Fibroblast of skin of abdomen (primary cell): ENCODE data around the gene XPA.
A peak's percentile ranks its signal among the peaks of the same experiment; 100 is the strongest.
"Not testable (repeated sequence)": the region's sequence is repeated elsewhere in the genome, so short reads cannot be mapped to it uniquely, and the experiment has no call there.

Source experiments
- DNase-seq: peaks from one replicate; pipeline ENCODE4 v3.0.0-alpha.2; 2013

XPA gene

DNA sequence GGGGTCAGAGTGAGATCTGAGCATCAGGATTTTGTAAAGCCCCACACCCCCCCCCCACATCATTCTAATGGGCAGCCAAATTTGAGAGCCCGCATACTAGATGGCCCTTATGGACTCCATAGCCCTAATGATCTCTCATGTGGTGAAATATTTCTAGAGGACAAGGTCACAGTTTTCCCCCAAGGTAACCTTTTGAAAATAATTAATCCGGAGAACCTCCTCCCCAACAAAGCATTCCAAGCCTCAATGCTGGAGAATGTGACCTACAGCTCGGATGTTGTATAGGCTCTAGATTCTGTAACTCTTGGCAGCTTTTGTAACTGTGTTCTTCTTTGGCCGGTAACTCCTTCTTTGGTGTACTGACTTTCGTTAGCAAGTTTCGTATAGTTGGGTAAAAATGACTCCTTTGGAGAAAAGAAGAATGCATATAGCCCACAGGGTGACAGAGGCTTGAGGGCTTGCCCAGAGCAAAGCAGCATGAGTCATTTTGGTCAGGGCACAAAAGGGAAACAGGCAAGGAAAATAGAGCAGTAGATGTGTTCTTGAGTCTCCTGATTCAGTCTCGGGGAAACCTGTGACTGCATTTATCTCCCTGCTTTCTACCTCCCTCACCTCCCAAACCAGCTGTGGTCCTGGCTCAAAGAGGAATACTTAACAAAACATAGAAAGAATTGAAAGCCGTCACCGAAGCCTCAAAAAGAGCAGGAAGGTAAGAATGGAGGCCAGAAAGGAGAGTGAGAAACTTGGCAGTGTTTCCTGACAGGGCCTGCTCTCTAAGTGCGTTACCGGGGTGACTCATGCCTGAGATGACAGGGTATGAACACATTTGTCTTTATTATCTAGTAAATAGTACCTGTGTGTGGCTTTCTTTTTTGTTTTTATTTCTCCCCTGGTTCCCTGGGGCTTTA lies 6.6 kb upstream of the XPA start:
- peak; percentile 70 for DNase-seq

- DNase-seq = not testable (repeated sequence)
Observed at GRCh38 chr9:97699824-97700223, 2.7 kb upstream of the XPA start.

DNA sequence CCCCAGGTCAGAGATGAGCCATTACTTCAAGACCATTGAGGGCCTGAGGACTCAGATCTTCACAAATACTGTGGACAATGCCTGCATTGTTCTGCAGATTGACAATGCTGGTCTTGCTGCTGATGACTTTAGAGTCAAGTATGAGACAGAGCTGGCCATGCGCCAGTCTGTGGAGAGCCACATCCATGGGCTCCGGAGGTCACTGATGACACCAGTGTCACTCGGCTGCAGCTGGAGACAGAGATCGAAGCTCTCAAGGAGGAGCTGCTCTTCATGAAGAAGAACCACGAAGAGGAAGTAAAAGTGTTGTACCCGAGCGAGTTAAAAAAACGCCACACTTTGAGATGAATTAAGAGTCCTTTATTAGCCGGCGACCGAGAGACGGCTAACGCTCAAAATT lies 2.1 kb upstream of the XPA start:
- not testable (repeated sequence) for DNase-seq

DNA sequence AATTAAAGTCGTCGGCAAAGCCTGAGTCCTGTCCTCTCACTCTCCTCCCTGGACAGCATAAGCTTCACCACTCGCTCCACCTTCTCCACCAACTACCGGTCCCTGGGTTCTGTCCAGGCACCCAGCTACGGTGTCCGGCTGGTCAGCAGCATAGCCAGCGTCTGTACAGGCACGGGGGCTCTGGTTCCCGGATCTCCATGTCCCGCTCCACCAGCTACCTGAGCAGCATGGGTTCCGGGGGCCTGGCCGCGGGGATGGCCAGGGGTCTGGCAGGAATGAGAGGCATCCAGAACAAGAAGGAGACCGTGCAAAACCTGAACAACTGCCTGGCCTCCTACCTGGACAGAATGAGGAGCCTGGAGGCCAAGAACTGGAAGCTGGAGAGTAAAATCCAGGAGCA lies 1.7 kb upstream of the XPA start:
- DNase-seq = no peak

- no peak for DNase-seq
Observed at GRCh38 chr9:97697837-97698236, 697 bp upstream of the XPA start.

DNA sequence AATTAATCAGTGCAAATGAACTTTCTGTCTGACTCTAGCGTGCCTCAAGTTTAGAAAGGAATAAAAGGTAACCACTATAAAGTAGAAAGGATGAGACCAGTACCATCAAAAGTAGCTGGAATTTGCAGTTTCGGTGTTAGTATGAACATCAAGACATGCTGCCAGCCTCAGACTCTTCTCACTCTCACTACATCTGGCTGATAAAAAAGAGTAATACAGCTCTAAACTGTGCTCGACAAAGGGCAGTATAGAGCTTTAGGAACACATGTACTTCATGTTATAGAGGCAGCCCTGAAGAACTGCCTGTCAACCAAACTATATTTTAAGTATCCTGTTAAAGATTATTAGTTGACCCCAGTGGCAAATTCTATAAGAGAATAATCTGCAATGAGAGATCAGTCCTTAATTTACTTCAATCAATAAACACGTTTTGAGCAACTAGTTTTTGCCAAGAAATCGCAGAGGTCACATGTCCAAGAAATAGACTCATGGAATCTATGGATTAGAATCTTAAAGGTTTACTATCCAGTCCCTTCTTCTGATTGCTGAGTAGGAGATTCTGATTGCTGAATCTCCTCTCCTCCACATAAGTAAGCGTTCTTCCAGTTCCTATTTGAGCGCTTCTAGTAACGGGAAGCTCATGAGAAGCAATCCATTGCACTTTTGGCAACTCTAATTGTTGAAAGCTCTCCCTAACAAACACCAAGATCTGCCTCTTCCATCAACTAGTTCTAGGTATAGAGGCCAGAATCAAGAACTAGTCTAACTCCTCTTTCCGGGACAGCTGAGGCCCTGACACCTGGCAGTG lies 941 bp downstream of the XPA start:
- DNase-seq = no peak

GRCh38 chr9:97695390-97695789 lies 1.8 kb downstream of the XPA start:
- no peak for DNase-seq

DNA sequence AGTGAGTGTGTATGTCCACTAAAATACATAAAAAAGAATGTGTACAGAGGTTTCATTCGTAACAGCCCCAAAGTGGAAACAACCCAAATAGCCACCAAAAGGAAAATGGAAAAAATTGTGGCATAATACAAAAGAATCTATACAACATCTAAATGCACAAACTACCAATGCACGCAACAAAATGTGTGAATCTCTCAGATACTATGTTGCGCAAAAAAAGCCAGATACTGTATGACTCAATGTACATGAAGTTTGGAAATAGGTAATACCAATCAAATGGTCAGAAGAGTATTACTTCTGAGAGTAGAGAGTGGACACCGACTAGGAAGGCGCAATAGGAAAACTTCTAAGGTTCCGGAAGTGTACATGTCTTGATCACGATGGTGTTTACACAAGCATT lies 2.4 kb downstream of the XPA start:
- DNase-seq = no peak

DNA sequence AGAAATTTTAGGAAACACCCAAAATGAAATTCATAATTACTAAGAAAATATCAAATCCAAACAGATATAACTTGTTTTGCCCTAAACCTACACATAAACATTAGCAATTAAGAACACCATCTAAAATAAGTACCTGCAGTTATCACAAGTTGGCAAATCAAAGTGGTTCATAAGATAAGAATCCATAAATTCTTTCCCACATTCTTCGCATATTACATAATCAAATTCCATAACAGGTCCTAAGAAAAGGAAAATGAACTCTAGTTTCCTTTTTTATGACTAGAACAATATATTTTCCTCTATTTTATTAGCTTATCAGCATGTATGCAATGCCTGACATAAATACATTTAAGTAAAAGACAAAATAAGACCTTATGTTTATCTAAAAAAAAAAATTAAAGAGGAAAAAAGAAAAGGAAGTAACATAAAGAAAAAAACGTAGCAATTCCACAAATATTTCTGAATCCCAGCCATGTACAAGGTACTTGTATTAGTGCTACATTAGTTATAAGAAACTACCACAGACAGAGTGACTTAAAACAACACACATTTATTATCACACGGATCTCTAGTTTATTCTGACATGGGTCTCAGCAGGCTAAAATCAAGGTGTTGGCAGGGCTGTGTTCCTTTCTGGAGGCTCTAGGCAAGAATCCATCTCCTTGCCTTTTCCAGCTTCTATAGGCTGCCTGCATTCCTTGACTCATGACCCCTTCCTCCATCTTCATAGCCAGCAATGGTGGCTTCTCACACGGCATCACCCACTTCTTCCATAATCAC lies 7.5 kb downstream of the XPA start:
- peak; percentile 13 for DNase-seq

DNA sequence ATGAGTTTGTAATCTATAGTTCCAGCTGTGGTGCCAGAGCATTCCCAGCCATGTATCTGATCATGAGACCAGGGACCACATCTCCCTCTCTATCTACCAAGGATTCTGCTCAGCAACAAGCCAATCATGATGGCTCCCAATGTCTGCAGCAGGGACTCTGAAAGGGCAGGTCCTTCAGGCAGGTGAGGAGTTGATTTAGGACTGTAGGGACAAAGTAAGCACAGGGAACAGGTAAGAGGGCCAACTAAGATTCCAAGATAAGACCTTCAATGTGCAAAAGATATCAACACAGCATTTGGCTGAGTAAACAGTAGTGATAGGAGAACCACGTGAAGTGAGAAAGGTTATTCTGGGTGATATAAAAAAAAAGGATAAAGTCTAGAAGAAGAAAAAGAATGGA lies 8.5 kb downstream of the XPA start:
- DNase-seq = no peak

DNA sequence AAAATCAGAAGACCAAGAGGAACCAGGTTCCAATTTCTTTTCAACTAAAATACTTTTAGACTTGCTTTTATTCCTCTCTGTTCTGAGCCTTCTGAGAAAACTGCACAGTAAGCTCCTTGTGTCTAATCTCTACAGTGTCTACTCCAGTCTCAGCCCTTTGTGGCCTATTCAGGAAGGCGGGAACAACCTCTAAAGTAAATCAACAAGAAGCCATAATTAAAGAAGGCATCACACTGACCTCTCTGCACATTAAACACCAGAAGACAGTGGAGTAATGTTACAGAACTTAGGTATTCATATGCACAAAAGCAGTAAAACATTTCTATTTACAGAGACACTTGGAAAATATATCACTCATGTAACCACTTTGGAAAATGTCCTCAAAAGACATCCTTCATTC lies 14.9 kb downstream of the XPA start:
- DNase-seq = no peak

GRCh38 chr9:97675655-97676054 lies 21.5 kb downstream of the XPA start:
- DNase-seq = no peak

GRCh38 chr9:97673922-97674321 lies 23.2 kb downstream of the XPA start:
- DNase-seq = no peak

GRCh38 chr9:97672403-97672802 lies 24.7 kb downstream of the XPA start:
- DNase-seq = no peak

- DNase-seq = no peak
Observed at GRCh38 chr9:97670586-97670985, 26.6 kb downstream of the XPA start.

GRCh38 chr9:97668485-97668884 lies 28.7 kb downstream of the XPA start:
- DNase-seq = no peak

DNA sequence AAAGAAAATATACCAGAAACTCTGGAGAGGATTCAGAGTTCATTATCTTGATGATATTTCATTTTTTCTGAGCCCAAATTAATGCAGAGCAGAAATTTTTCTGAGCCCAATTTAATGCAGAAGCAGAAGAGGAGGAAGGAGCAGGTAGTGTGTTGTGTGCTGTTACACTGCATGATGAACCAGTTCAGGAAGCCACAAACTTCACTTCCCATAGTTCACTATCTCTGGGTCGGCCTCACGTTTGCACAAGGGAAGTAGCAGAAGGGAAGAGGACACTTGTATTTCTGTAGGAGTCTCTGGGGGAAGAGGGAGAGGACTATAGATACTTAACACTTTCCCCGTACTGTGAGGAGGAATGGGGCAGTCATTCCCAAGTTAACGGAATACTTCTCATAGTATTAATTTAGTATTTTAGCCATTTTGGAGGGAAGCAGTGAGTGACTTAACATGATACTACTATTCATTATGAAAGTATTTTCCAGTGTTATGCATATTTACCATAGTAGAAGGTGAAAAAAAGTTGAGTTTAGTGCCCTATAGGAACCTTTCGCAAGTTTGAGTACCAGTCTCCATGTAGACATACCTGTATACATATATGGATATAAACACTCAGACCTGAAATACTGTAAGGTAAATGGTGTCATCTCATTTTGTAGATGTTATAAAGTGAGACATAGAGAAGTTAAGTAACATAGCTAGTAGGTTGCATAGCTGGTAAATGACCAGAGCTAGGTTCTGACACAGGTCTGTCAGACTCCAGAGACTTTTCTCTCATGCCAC lies 30.0 kb downstream of the XPA start:
- no peak for DNase-seq

DNA sequence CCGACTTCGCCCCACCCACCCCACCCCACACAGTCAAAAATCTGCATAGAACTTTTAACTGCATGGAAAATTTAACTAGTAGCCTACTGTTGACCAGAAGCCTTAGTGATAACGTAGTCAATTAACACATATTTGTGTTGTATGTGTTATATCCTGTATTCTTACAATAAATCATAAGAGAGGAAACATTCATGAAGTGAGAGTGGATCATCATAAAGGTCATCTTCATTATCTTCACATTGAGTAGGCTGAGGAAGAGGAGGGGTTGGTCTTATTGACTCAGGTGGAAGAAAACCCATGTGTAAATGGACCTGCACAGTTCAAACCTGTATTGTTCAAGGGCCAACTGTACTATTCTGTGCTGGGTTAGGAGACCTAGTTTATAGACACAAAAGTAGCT lies 31.4 kb downstream of the XPA start:
- no peak for DNase-seq

- peak; percentile 4 for DNase-seq
Observed at GRCh38 chr9:97660847-97661246, 36.3 kb downstream of the XPA start.

- no peak for DNase-seq
Observed at GRCh38 chr9:97660340-97660739, 36.8 kb downstream of the XPA start.

DNA sequence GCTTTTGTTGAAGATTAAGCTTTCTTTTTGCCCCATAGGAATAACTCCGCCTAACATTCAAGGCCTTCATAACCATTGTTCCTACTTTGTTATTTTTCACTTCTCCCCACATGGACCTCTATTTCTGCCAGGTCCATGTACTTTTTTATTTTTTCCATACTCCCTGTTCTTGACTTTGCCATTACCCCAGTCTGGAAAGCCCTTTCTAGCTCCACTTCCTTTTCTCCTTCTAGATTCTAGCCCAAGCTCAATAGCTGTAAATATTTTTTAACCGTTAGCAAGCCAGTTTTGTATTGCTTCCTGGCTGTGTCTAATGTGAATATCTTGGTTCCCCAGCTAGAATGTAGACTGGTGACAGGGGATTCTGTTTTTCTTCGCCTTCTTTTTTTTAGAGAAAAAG lies 37.4 kb downstream of the XPA start:
- no peak for DNase-seq

- no peak for DNase-seq
Observed at GRCh38 chr9:97658707-97659106, 38.4 kb downstream of the XPA start.
